ENCODE results near the gene OTOG. TPM values are rescaled to one million over a fixed set of nuclear protein-coding genes. Genes with fewer than 3 reads are reported as not detected.

The OTOG gene
- total RNA-seq, 2 donors from 2014 or later: not detected

DNA sequence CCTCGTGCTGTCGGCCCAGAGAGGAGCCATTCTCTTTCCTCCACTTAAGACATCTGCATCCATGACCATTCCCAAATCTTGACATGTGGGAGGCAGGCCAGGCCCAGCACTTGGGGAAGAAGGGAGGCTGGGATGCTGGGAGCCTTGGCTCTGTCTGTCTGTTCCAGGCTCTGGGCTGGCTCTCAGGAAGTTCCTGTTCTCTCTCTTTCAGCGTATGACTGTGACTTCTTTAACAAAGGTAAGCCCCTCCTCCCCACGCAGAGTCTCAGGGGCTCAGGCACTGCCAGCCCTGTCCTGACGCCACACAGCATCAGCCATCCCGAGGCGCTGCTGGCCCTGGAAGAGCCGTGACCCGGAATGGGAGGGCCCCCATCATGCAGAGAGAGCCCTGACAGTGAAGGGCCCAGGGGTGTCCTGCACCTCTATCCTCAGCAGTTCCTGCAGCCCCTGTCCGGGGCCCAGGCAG lies 52.4 kb downstream of the OTOG start:
- ATAC-seq (no peak), DNase-seq (ENCODE audit: low spot score in 2 of 2) (no peak)
- Mint-ChIP-seq H3K27ac (no peak overlapping the region), H3K9me3 (no peaks in the 10 kb centered on the region), H3K36me3 (no peaks in the 10 kb centered on the region)

- peak overlapping the region in 1 of 2 donors; percentile 56 for H3K27ac Mint-ChIP-seq
- H3K9me3 Mint-ChIP-seq: no peaks in the 10 kb centered on the region
- no peaks in the 10 kb centered on the region for H3K36me3 Mint-ChIP-seq
- DNase-seq (ENCODE audit: low spot score in 2 of 2) (no peak), ATAC-seq (no peak)
These were observed 53.5 kb downstream of the OTOG start for GRCh38 chr11:17600316-17601255.

DNA sequence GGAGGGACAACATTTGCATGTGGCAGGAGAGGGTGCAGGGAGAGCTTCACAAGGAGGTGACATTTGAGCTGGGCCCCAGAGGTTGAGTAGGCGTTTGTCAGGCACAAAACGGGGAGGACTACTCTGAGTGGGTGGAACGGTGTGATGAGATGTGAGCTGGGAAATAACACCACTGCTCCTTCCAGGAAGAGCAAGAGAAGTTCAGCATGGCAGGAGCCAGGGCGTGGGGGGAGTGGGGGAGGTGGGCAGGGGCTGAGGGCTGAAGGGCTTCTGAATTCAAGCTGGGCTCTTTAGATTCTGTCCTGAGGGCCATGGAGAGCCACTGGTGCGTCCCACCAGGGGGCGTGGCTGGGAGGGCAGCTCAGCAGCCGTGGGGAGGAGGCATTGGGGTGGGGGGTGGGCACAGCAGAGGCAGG lies 54.2 kb downstream of the OTOG start:
- no peak for ATAC-seq
- H3K36me3 Mint-ChIP-seq: no peaks in the 10 kb centered on the region
- peak overlapping the region in 1 of 2 donors; percentile 56 for H3K27ac Mint-ChIP-seq
- DNase-seq (ENCODE audit: low spot score in 2 of 2): no peak
- H3K9me3 Mint-ChIP-seq: no peaks in the 10 kb centered on the region

DNA sequence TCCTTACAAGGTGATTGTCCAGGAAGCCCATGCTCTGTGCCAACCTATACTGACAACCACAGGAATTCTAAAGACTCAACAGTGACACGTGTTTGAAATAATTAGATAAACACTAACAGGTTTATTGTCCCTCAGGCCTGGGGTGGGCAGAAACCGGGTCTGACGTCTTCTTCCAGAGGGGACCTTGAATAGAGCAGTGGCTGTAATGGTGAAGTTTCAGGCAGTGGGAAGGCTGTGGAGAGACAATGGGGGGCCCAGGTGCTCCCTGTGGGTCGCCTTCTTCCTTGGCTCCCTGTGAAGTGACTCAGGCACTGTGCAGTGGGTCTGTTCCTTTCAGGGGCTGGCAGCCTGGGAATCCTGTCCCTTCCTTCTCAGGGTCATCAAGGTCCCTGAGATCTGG lies 54.6 kb downstream of the OTOG start:
- DNase-seq (ENCODE audit: low spot score in 2 of 2) (no peak), ATAC-seq (no peak)
- no peaks in the 10 kb centered on the region for H3K36me3 Mint-ChIP-seq
- no peak overlapping the region for H3K27ac Mint-ChIP-seq
- no peaks in the 10 kb centered on the region for H3K9me3 Mint-ChIP-seq

- DNase-seq (ENCODE audit: low spot score in 2 of 2): no peak
- Mint-ChIP-seq H3K9me3 (no peaks in the 10 kb centered on the region), H3K27ac (no peak overlapping the region), H3K36me3 (no peaks in the 10 kb centered on the region)
- no peak for ATAC-seq
These were observed 55.3 kb downstream of the OTOG start for GRCh38 chr11:17602105-17603001.

DNA sequence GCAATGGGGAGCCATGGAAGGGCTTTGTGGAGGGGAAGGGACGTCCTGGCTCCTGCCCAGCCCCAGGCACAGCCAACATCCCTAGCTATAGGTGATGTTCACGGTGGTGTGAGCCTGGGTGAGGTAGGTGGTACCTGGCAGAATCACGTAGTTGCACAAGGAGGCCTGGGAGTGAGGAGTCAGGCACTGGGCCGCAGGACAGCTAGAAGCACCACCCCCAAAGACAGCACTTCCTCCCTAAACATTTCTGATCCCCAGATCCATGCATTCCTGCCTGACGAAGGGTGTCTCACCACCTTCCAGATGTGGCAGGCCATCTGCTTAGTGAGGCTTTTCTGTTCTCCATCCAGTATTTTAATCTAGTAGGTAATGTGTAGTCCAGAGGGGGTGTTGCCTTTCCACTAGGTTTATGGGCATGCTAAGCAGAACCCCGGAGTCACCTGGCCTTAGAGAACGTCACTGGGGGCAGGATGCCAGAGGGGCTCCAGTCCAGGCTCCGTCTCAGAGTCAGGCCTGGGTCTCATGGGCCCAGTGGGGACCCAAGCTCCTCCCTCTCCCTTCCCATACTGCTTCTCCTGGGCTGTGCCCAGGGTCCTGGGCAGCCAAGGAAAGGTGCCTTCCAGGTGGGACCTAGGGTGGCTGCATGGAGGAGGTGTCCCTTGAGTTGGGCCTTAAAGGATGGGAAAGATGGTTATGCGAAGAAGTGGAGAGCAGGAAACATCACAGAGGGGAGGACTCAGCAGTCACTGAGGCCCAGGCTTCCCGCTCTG lies 56.2 kb downstream of the OTOG start:
- no peak overlapping the region for H3K27ac Mint-ChIP-seq
- DNase-seq (ENCODE audit: low spot score in 2 of 2) (no peak), ATAC-seq (no peak)
- no peaks in the 10 kb centered on the region for H3K9me3 Mint-ChIP-seq
- H3K36me3 Mint-ChIP-seq: no peaks in the 10 kb centered on the region

GRCh38 chr11:17604201-17604914 lies 57.3 kb downstream of the OTOG start:
- no peak for ATAC-seq
- Mint-ChIP-seq H3K36me3 (no peaks in the 10 kb centered on the region), H3K27ac (peak overlapping the region in 1 of 2 donors; percentile 14), H3K9me3 (no peaks in the 10 kb centered on the region)
- DNase-seq (ENCODE audit: low spot score in 2 of 2): no peak

GRCh38 chr11:17604915-17605233 lies 57.8 kb downstream of the OTOG start:
- ATAC-seq (no peak), DNase-seq (ENCODE audit: low spot score in 2 of 2) (no peak)
- Mint-ChIP-seq H3K27ac (peak overlapping the region in 1 of 2 donors; percentile 14), H3K36me3 (no peaks in the 10 kb centered on the region), H3K9me3 (no peaks in the 10 kb centered on the region)

GRCh38 chr11:17605651-17606122 lies 58.6 kb downstream of the OTOG start:
- no peak for DNase-seq (ENCODE audit: low spot score in 2 of 2)
- H3K36me3 Mint-ChIP-seq: no peaks in the 10 kb centered on the region
- ATAC-seq: no peak
- no peak overlapping the region for H3K27ac Mint-ChIP-seq
- no peaks in the 10 kb centered on the region for H3K9me3 Mint-ChIP-seq

GRCh38 chr11:17606233-17607082 lies 59.4 kb downstream of the OTOG start:
- Mint-ChIP-seq H3K36me3 (no peaks in the 10 kb centered on the region), H3K9me3 (no peaks in the 10 kb centered on the region), H3K27ac (no peak overlapping the region)
- ATAC-seq: no peak
- no peak for DNase-seq (ENCODE audit: low spot score in 2 of 2)

- no peaks in the 10 kb centered on the region for H3K9me3 Mint-ChIP-seq
- DNase-seq (ENCODE audit: low spot score in 2 of 2) (no peak), ATAC-seq (no peak)
- H3K36me3 Mint-ChIP-seq: no peaks in the 10 kb centered on the region
- H3K27ac Mint-ChIP-seq: no peak overlapping the region
These were observed 60.0 kb downstream of the OTOG start for GRCh38 chr11:17607083-17607429.

DNA sequence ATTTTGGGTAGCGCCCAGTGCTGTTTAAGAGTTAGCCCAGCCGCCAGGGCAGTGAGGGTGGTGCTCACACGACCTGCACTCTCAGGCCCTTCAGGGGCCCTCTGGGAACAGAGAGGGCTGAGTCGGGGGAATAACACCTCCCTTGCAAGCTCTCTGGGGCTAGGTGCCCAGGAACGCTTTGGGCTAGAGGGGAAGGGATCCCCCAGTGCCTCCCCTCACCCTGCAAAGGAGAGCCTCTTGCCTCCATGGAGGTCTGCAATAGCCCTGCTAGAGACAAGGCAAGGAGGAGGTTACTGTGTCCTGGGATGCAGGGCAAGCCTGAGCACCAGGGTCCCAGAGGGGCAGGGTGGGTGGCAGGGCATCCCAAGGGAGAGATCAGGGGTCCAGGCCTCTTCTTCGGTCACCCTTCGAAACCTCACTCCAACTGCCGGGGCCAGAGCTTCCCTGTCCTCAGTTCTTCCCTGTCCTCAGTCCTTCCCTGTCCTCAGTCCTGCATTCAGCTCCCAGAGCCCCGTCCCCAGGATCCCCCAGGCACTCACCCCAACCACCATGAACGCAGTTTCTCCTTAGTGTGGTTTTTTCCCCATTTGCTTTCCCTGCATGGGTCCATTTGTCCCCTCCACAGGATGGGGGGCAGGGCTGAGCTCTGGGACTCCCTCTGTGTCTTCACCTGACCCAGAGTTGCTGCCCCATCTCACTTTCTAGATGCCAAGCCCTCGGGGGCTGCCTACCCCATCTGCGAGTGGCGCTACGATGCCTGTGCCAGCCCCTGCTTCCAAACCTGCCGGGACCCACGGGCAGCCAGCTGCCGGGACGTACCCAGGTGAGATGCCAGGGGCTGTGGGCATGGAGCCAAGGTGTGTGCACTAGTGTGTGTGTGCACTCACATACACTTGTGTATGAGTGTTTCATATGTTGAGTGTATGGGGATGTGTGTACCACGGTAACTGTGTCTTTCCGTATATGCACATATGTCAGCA lies 60.8 kb downstream of the OTOG start:
- no peak for DNase-seq (ENCODE audit: low spot score in 2 of 2)
- Mint-ChIP-seq H3K9me3 (no peaks in the 10 kb centered on the region), H3K36me3 (no peaks in the 10 kb centered on the region), H3K27ac (no peak overlapping the region)
- no peak for ATAC-seq

GRCh38 chr11:17608821-17609220 lies 61.8 kb downstream of the OTOG start:
- no peaks in the 10 kb centered on the region for H3K36me3 Mint-ChIP-seq
- ATAC-seq (no peak), DNase-seq (ENCODE audit: low spot score in 2 of 2) (no peak)
- no peak overlapping the region for H3K27ac Mint-ChIP-seq
- no peaks in the 10 kb centered on the region for H3K9me3 Mint-ChIP-seq

DNA sequence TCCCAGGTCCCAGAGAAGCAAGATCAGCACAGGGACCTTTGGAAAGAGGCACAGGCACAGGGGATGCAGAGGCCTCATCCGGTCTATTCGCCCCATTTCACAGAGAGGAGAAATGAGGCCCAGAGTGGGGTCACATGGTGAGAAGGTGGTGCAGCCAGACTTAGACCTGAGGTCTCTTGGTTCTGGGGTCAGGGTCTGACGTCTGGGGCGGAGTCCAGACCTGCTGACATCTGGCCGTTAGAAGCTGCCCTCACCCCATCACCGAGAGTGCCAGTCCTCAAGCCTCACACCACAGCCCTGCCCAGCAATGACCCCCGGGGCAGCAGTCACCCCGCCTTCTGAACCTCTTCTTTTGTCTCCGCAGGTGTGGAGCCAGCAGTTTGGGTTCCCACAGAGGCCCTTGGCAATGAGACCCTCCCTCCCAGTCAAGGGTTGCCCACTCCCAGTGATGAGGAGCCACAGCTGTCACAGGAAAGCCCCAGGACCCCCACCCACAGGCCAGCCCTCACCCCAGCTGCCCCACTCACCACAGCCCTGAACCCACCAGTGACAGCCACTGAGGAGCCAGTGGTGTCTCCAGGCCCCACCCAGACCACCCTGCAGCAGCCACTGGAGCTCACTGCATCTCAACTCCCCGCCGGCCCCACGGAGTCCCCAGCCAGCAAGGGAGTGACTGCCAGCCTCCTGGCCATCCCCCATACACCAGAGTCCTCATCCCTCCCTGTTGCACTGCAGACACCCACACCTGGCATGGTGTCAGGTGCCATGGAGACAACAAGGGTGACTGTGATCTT lies 62.4 kb downstream of the OTOG start:
- Mint-ChIP-seq H3K27ac (no peak overlapping the region), H3K36me3 (no peaks in the 10 kb centered on the region), H3K9me3 (no peaks in the 10 kb centered on the region)
- no peak for DNase-seq (ENCODE audit: low spot score in 2 of 2)
- no peak for ATAC-seq

Measured in activated naive CD4-positive, alpha-beta T cell treated with anti-CD3 and anti-CD28 coated beads, Interleukin-2, amount 50 U/mL, for 72 hours (primary cell).